ENCODE data around the gene CLASP2.
"Not testable (repeated sequence)": the region's sequence is repeated elsewhere in the genome, so short reads cannot be mapped to it uniquely, and the experiment has no call there.

Gene CLASP2

GRCh38 chr3:33717866-33718594 lies at the start of gene CLASP2:
CLASP2 (minus strand) TSS chr3:33718254; CDS start chr3:33718002, 252 bp downstream.
- TF ChIP-seq CTCF (IDR thresholded peaks at IDR 0.05; ENCODE audit: borderline replicate concordance, insufficient read depth, low read depth, low read length) = no peak
- H3K4me3 ChIP-seq (ENCODE audit: low read depth, low read length) = peak within 1 kb of the TSS; percentile 97

- TF ChIP-seq CTCF (IDR thresholded peaks at IDR 0.05; ENCODE audit: borderline replicate concordance, insufficient read depth, low read depth, low read length) = no peak
- no peak overlapping the region for H3K4me3 ChIP-seq (ENCODE audit: low read depth, low read length)
Observed at GRCh38 chr3:33758864-33759263, 40.8 kb upstream of the CLASP2 start.

DNA sequence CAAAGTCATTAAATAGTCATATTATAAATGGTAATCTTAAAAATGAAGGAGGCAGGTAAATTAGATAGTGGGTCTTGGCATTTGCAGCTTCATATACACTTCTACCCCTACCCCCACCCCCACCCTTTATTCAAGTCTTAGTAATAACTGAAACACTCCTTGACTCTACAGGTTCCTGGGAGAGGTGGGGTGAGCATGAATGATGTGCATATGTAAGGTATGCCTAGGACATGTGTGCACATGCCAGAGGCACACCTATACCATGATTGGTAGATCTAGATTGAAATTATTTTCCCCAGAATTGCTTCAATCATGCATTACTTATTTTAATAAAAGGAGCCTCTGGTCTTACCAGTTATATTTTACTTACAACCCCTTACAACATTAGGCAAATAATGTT lies 40.2 kb upstream of the CLASP2 start:
- H3K4me3 ChIP-seq (ENCODE audit: low read depth, low read length) = no peak overlapping the region
- no peak for TF ChIP-seq CTCF (IDR thresholded peaks at IDR 0.05; ENCODE audit: borderline replicate concordance, insufficient read depth, low read depth, low read length)

GRCh38 chr3:33754391-33754790 lies 36.3 kb upstream of the CLASP2 start:
- not testable (repeated sequence) for H3K4me3 ChIP-seq (ENCODE audit: low read depth, low read length)

- TF ChIP-seq CTCF (IDR thresholded peaks at IDR 0.05; ENCODE audit: borderline replicate concordance, insufficient read depth, low read depth, low read length) = no peak
Observed at GRCh38 chr3:33751336-33751735, 33.3 kb upstream of the CLASP2 start.

GRCh38 chr3:33750211-33750548 lies 32.1 kb upstream of the CLASP2 start:
- no peak overlapping the region for H3K4me3 ChIP-seq (ENCODE audit: low read depth, low read length)
- no peak for TF ChIP-seq CTCF (IDR thresholded peaks at IDR 0.05; ENCODE audit: borderline replicate concordance, insufficient read depth, low read depth, low read length)

More at GRCh38 chr3:33751336-33751735, 33.3 kb upstream of the CLASP2 start:
- H3K4me3 ChIP-seq (ENCODE audit: low read depth, low read length) = no peak overlapping the region

- TF ChIP-seq CTCF (IDR thresholded peaks at IDR 0.05; ENCODE audit: borderline replicate concordance, insufficient read depth, low read depth, low read length) = no peak
Observed at GRCh38 chr3:33749546-33750210, 31.6 kb upstream of the CLASP2 start.

More at GRCh38 chr3:33749546-33750210, 31.6 kb upstream of the CLASP2 start:
- H3K4me3 ChIP-seq (ENCODE audit: low read depth, low read length) = no peak overlapping the region

All from GM12875 (cell line).